Endothelial cell of umbilical vein (primary cell): ENCODE data around the gene SYNM.

Source experiments
- EZH2 ChIP-seq: IDR thresholded peaks from 2 replicates; pipeline ENCODE4 v1.6.1; 2012; ENCODE audit warnings: borderline replicate concordance, low read depth, mild to moderate bottlenecking, moderate library complexity, low read length, inconsistent platforms; ENCODE audit not compliant: severe bottlenecking
- MYC ChIP-seq: IDR thresholded peaks from one replicate; pipeline ENCODE4 v1.6.1; 2011; ENCODE audit warnings: mild to moderate bottlenecking, low read depth, low read length
- POLR2A ChIP-seq: IDR thresholded peaks from 2 replicates; pipeline ENCODE4 v1.6.1; 2012; ENCODE audit warnings: low read depth, mild to moderate bottlenecking, control low read depth, low read length
- POLR2AphosphoS5 ChIP-seq: IDR thresholded peaks from 2 replicates; pipeline ENCODE4 v1.6.1; 2012; ENCODE audit warnings: low read depth, mild to moderate bottlenecking, control low read depth, low read length, moderate library complexity; ENCODE audit not compliant: insufficient read depth
- TF ChIP-seq, protein P1 (sequence below), 2 donors: IDR thresholded peaks; 1 replicate in 1 of 2; 2 replicates in 1 of 2; pipeline ENCODE4 v1.5.1; 2011; ENCODE audit warnings: low read length in 2 of 2, mild to moderate bottlenecking in 2 of 2, moderate library complexity in 2 of 2, control low read depth in 1 of 2, inconsistent platforms in 1 of 2, low read depth in 1 of 2; ENCODE audit not compliant: insufficient read depth in 1 of 2; ENCODE audit errors: extremely low read depth in 1 of 2
- TF ChIP-seq, protein P2 (sequence below): IDR thresholded peaks from 2 replicates; pipeline ENCODE4 v1.6.1; 2011; ENCODE audit not compliant: insufficient read depth, insufficient read length

DNA sequence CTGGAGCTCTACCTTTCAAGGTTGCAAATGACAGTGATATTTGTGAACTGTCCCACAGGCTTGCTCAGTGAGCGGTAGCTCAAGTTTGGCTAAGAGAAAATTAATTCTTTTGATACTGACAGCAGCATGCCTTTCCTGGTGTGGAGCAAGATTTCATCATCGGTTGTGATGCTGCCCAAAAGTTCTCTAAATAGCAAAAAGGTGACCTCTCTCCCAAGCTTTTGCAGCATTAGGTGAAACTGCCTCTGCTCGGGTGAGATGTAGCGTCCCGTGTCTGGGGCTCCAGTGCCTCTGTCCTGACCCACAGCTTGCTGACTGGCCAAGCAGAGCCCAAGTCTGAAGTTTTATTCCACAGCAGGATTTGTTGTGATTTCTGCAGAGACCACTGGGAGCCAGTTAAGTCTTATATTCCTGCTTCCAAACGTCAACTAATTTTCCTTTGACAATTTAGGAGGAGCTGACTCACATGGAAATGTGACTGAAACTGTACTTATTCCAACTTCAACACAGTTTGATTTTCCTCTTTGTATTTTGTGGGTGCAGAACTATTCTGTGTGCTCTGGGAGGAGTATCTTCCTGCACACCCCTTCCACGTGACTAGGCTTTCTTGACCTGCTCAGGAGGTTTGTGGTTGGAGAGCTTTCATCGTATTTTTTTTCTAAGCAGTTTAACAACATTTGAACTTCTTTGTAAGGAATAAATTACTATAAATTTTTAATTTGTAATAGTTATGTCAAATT, 5.9 kb downstream of the SYNM start:
- TF ChIP-seq, protein P1, sequence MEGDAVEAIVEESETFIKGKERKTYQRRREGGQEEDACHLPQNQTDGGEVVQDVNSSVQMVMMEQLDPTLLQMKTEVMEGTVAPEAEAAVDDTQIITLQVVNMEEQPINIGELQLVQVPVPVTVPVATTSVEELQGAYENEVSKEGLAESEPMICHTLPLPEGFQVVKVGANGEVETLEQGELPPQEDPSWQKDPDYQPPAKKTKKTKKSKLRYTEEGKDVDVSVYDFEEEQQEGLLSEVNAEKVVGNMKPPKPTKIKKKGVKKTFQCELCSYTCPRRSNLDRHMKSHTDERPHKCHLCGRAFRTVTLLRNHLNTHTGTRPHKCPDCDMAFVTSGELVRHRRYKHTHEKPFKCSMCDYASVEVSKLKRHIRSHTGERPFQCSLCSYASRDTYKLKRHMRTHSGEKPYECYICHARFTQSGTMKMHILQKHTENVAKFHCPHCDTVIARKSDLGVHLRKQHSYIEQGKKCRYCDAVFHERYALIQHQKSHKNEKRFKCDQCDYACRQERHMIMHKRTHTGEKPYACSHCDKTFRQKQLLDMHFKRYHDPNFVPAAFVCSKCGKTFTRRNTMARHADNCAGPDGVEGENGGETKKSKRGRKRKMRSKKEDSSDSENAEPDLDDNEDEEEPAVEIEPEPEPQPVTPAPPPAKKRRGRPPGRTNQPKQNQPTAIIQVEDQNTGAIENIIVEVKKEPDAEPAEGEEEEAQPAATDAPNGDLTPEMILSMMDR (IDR thresholded peaks at IDR 0.05; ENCODE audit: extremely low read depth in 1 of 2, insufficient read depth in 1 of 2, low read depth in 1 of 2, low read length in 2 of 2), result no peak
- TF ChIP-seq POLR2A (no peak), POLR2AphosphoS5 (no peak), EZH2 (no peak), MYC (no peak)
- TF ChIP-seq, protein P2, sequence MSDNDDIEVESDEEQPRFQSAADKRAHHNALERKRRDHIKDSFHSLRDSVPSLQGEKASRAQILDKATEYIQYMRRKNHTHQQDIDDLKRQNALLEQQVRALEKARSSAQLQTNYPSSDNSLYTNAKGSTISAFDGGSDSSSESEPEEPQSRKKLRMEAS, result no peak
